HG02759 (cell line): ENCODE measurements around the gene PYGM.

ENCODE experiments used
- ATAC-seq: cut with Tn5 transposase; IDR thresholded peaks from one replicate; pipeline ENCODE4 v1.9.1; 2021; ENCODE audit warnings: mild to moderate bottlenecking, moderate library complexity; ENCODE audit not compliant: unreplicated experiment

The PYGM gene

DNA sequence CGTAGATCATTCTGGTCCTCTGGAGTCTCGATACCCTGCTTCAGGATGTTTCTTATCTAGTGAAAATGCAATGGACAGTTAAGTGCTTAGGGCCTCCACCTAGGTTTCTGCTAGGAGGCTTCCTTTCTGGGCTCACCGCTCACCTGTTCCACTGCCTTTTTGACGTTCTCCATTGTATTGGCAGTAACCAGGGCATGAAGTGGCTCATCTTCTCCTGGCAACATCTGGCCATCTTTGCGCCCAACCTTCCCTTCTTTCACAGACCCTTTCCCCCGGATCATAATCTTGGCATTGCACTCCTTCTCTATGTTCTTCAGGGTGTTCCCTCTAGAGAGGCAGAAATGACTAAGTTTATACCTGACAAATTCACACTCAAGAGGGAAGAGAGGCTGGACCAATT is 9.5 kb upstream of the PYGM start:
- no peak for ATAC-seq

DNA sequence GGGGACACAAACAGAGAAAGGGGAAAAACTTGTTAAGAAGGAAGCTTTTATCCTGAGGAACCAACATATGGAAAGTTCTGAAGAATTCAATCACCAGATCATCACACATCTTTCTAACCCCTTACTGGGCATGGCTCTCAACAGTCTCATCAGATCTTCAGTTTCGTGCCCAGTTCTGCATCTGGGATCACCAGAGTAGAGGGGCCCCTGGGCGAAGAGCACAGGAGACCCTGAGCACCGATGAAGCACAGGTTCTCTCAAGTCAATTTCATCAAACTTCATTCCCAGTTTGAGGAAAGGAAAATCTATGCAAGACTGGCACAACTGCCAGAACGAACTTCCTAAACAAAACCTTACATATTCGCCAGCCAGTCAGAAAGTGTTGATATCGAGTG is 8.5 kb upstream of the PYGM start:
- no peak for ATAC-seq

DNA sequence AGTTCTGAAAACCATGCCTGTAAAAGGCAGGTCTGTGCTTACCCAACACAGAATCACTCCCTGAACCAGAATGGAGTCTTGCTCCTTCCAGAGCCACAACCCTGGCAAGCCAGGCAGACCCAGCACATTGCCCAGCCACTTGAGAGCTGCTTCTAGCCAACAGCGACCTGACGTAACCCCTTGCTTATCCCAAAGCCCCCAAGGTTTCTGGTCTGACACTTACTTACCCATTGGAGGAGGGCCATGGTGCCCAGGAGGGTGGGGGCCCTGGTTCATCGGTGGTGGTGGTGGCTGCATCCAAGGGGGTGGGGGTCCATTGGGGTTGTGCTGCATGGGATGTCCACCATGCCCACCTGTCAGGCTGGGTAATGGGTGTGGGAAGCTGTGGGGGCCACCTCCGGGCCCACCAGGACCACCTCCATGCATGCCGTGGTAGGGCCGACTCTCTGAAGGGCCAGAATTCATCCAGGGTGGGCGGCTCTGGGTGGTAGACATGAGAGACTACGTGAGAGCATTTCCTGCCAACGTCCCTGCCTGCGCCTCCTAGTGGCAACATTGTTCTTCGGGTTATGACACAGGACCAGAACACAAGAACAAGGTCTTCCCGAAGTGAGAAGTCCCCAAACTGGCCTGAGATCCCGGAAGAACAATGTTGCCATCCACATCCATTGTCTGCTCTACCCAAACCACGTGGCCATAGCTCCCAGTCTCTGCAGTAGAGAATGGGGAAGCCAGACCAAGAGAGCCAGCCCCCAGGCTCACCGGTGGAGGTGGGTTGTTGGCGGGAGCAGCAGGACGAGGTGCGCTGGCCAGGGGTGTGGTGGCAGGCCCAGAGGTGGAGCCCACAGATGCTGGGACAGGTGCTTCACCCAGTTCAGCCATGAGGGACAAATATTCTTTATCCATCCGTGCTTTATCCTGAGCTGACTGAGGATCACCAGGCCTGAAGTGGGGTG is 7.8 kb upstream of the PYGM start:
- no peak for ATAC-seq

- ATAC-seq = no peak
These were observed 7.1 kb upstream of the PYGM start for GRCh38 chr11:64766881-64767280.

GRCh38 chr11:64765851-64766665 is 6.3 kb upstream of the PYGM start:
- ATAC-seq = no peak

DNA sequence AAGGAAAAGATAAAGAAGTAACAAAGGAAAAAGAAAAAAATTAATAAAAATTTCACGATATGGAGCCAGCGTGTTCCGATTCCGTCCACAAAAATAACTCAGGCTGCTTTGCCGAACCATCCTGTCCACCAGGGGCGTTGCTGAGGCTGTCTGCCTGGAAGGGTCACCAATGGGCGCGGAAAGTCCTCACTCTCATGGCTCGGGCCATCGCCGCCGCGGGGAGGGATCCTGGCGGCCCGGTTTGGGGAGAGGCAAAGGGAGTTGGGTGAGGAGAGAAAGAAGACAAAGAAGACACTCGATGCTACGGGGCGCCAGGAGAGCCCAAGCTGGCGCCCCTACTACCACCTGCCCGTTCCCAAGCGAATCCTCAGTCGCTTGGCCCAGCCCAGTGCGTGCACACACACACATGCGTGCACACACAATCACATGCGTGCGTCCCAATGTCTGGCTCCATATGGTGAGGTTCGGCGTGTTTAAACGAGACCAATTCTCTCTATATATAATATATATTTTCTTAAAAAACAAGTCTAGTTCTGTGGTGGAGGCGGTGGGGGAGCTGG is 5.6 kb upstream of the PYGM start:
- ATAC-seq = no peak

- no peak for ATAC-seq
These were observed 5.0 kb upstream of the PYGM start for GRCh38 chr11:64764753-64765152.

DNA sequence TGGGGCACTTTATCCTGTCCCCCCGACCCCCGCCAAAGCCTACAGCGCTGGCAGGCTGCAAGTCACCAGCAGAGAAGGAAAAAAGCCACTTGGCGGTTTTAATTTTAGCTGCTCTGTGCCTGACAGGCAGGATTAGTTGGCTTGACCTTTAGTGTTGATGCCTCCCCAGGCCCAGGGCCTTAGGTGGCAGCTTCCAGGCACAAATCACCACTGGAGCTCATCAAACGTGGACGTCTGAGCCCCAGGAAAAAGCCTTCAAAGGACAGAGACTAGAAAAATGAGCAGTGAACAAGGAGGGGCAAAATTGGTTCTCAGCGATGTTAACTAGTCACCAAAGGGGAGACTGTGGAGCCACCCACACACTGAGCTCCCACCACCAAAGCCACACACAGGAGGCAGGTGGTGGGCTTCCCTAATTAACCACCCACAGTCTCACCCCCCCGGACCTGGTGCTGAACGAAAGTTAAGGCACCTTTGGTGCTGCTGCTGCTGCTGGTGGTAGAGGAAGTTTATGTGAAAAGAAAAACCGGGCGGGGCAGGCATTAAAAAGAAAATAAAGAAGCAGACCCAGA is 4.4 kb upstream of the PYGM start:
- ATAC-seq = no peak

- no peak for ATAC-seq
These were observed 3.8 kb upstream of the PYGM start for GRCh38 chr11:64763526-64764039.

- ATAC-seq = no peak
These were observed 3.1 kb upstream of the PYGM start for GRCh38 chr11:64762674-64763525.

- ATAC-seq = no peak
These were observed 2.5 kb upstream of the PYGM start for GRCh38 chr11:64762277-64762673.

GRCh38 chr11:64760759-64761420 is 1.1 kb upstream of the PYGM start:
- ATAC-seq = no peak

DNA sequence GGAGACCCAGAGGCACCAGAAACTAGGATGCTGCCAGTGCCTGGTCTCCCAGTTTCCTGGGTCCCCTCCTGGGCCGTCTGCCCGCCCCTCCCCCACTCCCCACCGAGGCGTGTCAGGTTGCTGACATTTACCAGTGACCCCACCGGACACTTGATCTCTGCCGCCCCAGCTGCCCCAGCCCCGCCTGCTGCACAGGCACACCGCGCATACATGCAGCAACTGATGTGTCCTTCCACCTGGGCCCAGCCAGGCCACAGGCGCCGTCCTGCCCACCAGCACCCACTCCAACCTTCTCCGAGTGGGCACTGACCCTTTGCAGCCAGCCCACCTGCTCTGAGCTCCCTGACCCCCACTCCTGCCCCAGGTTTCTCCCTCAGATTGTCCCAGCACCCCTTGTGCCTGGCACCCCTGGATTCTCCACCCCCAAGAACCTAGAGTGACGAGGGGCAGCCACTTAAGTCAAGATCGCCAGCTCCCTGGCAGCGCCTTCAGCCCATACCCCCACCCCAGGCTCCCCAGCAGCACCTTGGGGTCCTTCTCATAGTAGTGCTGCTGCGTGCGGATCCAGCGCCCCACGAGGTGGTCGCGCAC is 548 bp downstream of the PYGM start:
- ATAC-seq = no peak

GRCh38 chr11:64758330-64759079 is 1.3 kb downstream of the PYGM start:
- no peak for ATAC-seq

DNA sequence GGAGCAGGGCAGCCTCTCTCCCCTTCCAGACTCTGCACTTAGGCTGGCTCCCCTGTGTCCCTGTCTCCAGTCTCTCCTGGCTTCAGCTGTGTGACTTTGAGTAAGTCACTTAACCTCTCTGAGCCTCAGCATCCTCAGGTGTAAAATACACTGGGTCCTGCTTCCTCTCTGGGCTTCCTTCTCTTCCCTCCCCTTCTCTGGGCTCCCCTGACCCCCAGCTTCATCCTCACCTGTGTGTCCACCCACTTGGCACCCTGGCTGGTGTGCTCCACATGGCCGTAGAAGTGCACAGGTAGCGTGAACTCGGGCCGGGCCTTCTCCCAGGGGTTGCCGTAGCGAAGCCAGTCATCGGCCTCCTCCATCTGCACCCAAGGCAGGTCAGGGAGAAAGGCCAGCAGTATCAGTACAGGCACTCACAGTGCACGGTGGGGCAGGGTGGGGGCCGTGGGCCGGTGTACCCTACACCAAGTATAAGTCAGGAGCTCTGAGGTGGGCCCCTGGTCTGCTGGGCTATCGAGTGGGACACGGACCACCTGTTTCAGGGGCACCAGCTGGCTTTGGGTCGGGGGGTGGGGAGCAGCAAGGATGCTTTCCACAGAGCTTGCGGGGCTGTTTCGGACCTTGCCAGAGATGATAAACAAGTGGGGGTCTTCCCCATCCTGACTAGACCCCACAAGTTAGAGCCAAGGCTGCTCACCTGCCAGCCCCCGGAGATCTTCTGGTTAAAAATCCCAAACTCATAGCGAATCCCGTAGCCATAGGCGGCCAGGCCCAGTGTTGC is 2.0 kb downstream of the PYGM start:
- ATAC-seq = no peak

- ATAC-seq = no peak
These were observed 4.0 kb downstream of the PYGM start for GRCh38 chr11:64755681-64756361.
